Bronchial epithelial cell (primary cell): ENCODE measurements around the gene MYH16. TPM values are rescaled to one million over a fixed set of nuclear protein-coding genes. Genes with fewer than 3 reads are reported as not detected.
"Not testable (repeated sequence)": the region's sequence is repeated elsewhere in the genome, so short reads cannot be mapped to it uniquely, and the experiment has no call there.

Experiments used
- DNase-seq: peaks from one replicate; pipeline ENCODE4 v3.0.0-alpha.2; 2010; ENCODE audit warnings: low read depth
- FAIRE-seq: peaks from 2 replicates; lab custom pipeline; 2011; peaks lifted over from hg19 to GRCh38; lab: Jason Lieb, UNC
- H3K27me3 ChIP-seq: 2 replicates; pipeline ENCODE4 v1.5.1; 2011; ENCODE audit warnings: low read length; ENCODE audit not compliant: control insufficient read depth, insufficient read depth
- H3K36me3 ChIP-seq: 2 replicates; pipeline ENCODE4 v1.5.1; 2011; ENCODE audit warnings: low read length; ENCODE audit not compliant: control insufficient read depth, insufficient read depth
- H3K4me3 ChIP-seq: 2 replicates; pipeline ENCODE4 v1.5.1; 2011; ENCODE audit warnings: mild to moderate bottlenecking, low read depth, low read length, control low read depth
- total RNA-seq: library from RNA; depleted of rRNA; stranded (reverse); fragments of >200 nt; gene quantifications from 2 replicates; pipeline ENCODE4 v1.2.1, GENCODE V29; 2014
- TF ChIP-seq, protein P1 (sequence below): IDR thresholded peaks from 2 replicates; pipeline ENCODE4 v1.5.1; 2011; ENCODE audit warnings: mild to moderate bottlenecking, moderate library complexity, low read length, control low read depth, inconsistent platforms; ENCODE audit not compliant: insufficient read depth, severe bottlenecking

The MYH16 gene
- total RNA-seq, 1 donor from 2014 or later: 0.53 TPM

- H3K36me3 ChIP-seq: no peaks in the 10 kb centered on the region
- no peaks in the 10 kb centered on the region for H3K27me3 ChIP-seq
- FAIRE-seq (no peak), DNase-seq (peak; percentile 20)
- H3K4me3 ChIP-seq: no peak overlapping the region
- TF ChIP-seq, protein P1, sequence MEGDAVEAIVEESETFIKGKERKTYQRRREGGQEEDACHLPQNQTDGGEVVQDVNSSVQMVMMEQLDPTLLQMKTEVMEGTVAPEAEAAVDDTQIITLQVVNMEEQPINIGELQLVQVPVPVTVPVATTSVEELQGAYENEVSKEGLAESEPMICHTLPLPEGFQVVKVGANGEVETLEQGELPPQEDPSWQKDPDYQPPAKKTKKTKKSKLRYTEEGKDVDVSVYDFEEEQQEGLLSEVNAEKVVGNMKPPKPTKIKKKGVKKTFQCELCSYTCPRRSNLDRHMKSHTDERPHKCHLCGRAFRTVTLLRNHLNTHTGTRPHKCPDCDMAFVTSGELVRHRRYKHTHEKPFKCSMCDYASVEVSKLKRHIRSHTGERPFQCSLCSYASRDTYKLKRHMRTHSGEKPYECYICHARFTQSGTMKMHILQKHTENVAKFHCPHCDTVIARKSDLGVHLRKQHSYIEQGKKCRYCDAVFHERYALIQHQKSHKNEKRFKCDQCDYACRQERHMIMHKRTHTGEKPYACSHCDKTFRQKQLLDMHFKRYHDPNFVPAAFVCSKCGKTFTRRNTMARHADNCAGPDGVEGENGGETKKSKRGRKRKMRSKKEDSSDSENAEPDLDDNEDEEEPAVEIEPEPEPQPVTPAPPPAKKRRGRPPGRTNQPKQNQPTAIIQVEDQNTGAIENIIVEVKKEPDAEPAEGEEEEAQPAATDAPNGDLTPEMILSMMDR: peak; percentile 20
Observed at GRCh38 chr7:99270702-99271101, 1.9 kb upstream of the MYH16 start.

GRCh38 chr7:99273561-99273960, 922 bp downstream of the MYH16 start:
- not testable (repeated sequence) for H3K36me3 ChIP-seq, DNase-seq, FAIRE-seq, H3K27me3 ChIP-seq, H3K4me3 ChIP-seq

DNA sequence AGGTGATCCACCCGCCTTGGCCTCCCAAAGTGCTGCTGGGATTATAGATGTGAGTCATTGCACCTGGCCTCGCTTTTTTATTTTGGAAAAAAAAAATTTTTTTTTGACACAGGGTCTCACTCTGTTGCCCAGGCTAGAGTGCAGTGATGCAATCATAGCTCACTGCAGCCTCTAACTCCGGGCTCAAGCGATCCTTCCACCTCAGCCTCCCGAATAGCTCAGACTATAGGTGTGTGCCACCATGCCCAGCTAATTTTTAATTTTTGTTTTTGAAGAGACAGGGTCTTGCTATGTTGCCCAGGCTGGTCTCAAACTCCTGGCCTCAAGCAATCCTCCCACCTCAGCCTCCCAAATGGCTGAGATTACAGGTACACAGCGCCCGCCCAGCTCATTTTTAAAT, 2.3 kb downstream of the MYH16 start:
- not testable (repeated sequence) for H3K27me3 ChIP-seq, FAIRE-seq, H3K4me3 ChIP-seq, H3K36me3 ChIP-seq, DNase-seq

DNA sequence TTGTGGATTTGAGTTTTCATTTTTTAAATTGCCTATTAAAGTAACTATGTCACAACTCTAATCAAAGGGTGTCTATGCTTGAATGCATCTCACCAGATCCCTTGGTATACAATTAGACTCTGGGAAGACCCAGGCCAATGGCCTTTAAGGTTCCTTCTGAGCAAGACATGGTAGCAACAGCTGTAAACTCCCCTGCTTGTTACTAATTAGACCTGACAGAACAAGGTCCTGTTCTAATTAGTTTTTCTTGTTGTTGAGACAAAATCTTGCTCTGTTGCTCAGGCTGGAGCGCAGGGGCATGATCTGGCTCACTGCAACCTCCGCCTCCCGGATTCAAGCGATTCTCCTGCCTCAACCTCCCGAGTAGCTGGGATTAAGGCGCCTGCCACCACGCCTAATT, 2.9 kb downstream of the MYH16 start:
- TF ChIP-seq, protein P1: no peak
- no peaks in the 10 kb centered on the region for H3K27me3 ChIP-seq
- no peak overlapping the region for H3K4me3 ChIP-seq
- DNase-seq (no peak), FAIRE-seq (no peak)
- no peaks in the 10 kb centered on the region for H3K36me3 ChIP-seq

DNA sequence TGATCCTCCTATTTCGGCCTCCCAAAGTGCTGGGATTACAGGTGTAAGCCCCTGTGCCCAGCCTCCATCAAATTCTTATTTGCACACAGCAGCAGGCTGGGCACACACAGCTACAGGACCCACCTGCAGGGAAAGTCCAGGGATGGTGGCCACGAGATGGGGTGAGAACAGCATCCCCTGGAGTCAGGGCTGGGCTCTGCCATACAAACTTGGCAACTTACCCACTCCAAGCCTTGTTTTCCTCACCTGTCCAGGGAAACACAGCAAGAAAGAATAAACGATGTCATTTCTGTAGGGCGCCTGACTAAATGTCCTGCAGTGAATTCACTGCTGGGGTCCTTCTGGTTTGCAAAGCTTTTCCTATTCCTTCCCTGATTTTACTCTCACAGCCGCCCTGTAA, 5.5 kb downstream of the MYH16 start:
- Histone ChIP-seq H3K4me3 (no peak overlapping the region), H3K36me3 (no peaks in the 10 kb centered on the region), H3K27me3 (no peaks in the 10 kb centered on the region)
- DNase-seq (no peak), FAIRE-seq (no peak)
- TF ChIP-seq, protein P1: no peak

- not testable (repeated sequence) for DNase-seq, FAIRE-seq
Observed at GRCh38 chr7:99284165-99284564, 11.5 kb downstream of the MYH16 start.

DNA sequence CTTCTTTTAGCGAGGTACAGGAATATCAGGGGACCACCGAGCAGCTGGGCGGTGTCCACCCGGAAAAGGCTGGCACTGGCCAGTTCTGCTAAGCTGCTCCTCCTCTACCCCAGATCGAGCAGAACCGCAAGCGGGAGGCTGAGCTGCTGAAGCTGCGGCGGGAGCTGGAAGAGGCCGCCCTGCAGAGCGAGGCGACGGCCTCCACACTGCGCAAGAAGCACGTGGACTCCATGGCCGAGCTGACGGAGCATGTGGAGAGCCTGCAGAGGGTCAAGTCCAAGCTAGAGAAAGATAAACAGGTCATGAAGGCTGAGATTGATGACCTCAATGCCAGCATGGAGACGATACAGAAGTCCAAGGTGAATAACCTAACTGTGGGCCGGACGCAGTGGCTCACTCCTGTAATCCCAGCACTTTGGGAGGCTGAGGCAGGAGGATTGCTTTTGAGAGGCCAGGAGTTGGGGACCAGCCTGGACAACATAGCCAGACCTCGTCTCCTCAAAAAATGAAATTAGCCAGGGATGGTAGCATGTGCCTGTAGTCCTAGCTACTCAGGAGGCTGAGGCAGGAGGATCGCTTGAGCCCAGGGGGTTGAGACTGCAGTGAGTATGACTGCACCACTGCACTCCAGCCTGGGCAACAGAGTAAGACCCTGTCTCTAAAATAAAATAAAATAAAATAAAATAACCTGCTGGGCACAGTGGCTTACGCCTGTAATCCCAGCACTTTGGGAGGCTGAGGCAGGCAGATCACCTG, 15.3 kb downstream of the MYH16 start:
- TF ChIP-seq, protein P1: no peak
- FAIRE-seq (peak; percentile 13), DNase-seq (no peak)
- Histone ChIP-seq H3K4me3 (no peak overlapping the region), H3K36me3 (no peaks in the 10 kb centered on the region), H3K27me3 (no peaks in the 10 kb centered on the region)

More at GRCh38 chr7:99284165-99284564, 11.5 kb downstream of the MYH16 start:
- H3K27me3 ChIP-seq, H3K36me3 ChIP-seq, H3K4me3 ChIP-seq: not testable (repeated sequence)
